HepG2 (cell line): ENCODE measurements around the gene SIVA1. TPM values are rescaled to one million over a fixed set of nuclear protein-coding genes. Genes with fewer than 3 reads are reported as not detected.

Experiments used
- CENPBD1 ChIP-seq: sonication (generic); formaldehyde crosslinking; IDR thresholded peaks from 2 replicates; pipeline ENCODE4 v1.8.0; 2022; ENCODE audit warnings: missing genetic modification reagents, low read depth, mild to moderate bottlenecking, borderline replicate concordance
- HHEX ChIP-seq: IDR thresholded peaks from 2 replicates; pipeline ENCODE4 v1.6.1; 2016; ENCODE audit warnings: control low read depth
- KLF16 ChIP-seq, 2 experiments: sonication (generic) in 1 of 2; formaldehyde crosslinking in 1 of 2; IDR thresholded peaks; 2 replicates each; pipeline versions ENCODE4 v1.6.1 to v1.8.0; 2016 to 2023; ENCODE audit warnings: missing genetic modification reagents in 2 of 2, missing compliant biosample characterization in 1 of 2
- MATR3 ChIP-seq: sonication (generic); formaldehyde crosslinking; IDR thresholded peaks from 2 replicates; pipeline ENCODE4 v1.4.0; 2020; ENCODE audit warnings: missing genetic modification reagents
- MBD4 ChIP-seq: IDR thresholded peaks from 2 replicates; pipeline ENCODE4 v1.6.1; 2012; ENCODE audit warnings: low read length, inconsistent platforms, borderline replicate concordance
- SALL1 ChIP-seq: sonication (generic); formaldehyde crosslinking; IDR thresholded peaks from 2 replicates; pipeline ENCODE4 v1.8.0; 2022; ENCODE audit warnings: mild to moderate bottlenecking, missing genetic modification reagents
- SKIL ChIP-seq: sonication (generic); formaldehyde crosslinking; IDR thresholded peaks from 2 replicates; pipeline ENCODE4 v1.8.0; 2022; ENCODE audit warnings: missing genetic modification reagents, mild to moderate bottlenecking, moderate library complexity, borderline replicate concordance
- SMYD3 ChIP-seq: sonication (generic); formaldehyde crosslinking; IDR thresholded peaks from 2 replicates; pipeline ENCODE4 v1.8.1; 2023; ENCODE audit warnings: mild to moderate bottlenecking, missing genetic modification reagents
- TCF7L2 ChIP-seq: IDR thresholded peaks from 2 replicates; pipeline ENCODE4 v1.6.1; 2011; ENCODE audit warnings: mild to moderate bottlenecking, low read depth, low read length, moderate library complexity
- YY1 ChIP-seq: IDR thresholded peaks from 2 replicates; pipeline ENCODE4 v1.6.1; 2011; ENCODE audit warnings: low read length, low read depth, moderate library complexity, mild to moderate bottlenecking; ENCODE audit not compliant: insufficient read depth, insufficient replicate concordance
- ZNF615 ChIP-seq: sonication (generic); formaldehyde crosslinking; IDR thresholded peaks from 2 replicates; pipeline ENCODE4 v1.5.0; 2020; ENCODE audit warnings: mild to moderate bottlenecking, missing genetic modification reagents, borderline replicate concordance
- ZNF674 ChIP-seq: sonication (generic); formaldehyde crosslinking; IDR thresholded peaks from 2 replicates; pipeline ENCODE4 v1.5.0; 2020; ENCODE audit warnings: low read depth, mild to moderate bottlenecking, missing genetic modification reagents
- ZZZ3 ChIP-seq: sonication (generic); formaldehyde crosslinking; IDR thresholded peaks from 2 replicates; pipeline ENCODE4 v1.4.0; 2020; ENCODE audit warnings: missing genetic modification reagents, mild to moderate bottlenecking, borderline replicate concordance
- polyA plus RNA-seq, 8 experiments: library from polyadenylated mRNA; depleted of rRNA in 3 of 8; stranded (reverse) in 7 of 8; unstranded in 1 of 8; fragments of >200 nt; fragmentation: Illumina TruSeq in 4 of 8; extraction: Trizol in 4 of 8; gene quantifications; 2 replicates each; pipeline versions ENCODE4 v1.2.1 to v1.2.3, GENCODE V29; 2011 to 2016; ENCODE audit warnings: low read depth in 4 of 8, missing spikeins in 1 of 8, mixed read lengths in 1 of 8; ENCODE audit not compliant: insufficient read depth in 1 of 8
- total RNA-seq, 5 experiments: library from RNA; depleted of rRNA; stranded (reverse); fragments of >200 nt; fragmentation: Illumina TruSeq; extraction: Trizol; gene quantifications; 2 replicates each; pipeline ENCODE4 v1.2.3, GENCODE V29; 2016; ENCODE audit warnings: low read depth in 1 of 5
- TF ChIP-seq, protein P1 (sequence below), 2 experiments: fragments of 450-650 bp in 1 of 2; sonication (generic) in 1 of 2; formaldehyde crosslinking in 1 of 2; IDR thresholded peaks; 2 replicates each; pipeline versions ENCODE4 v1.6.1 to v1.8.0; 2016 to 2022; ENCODE audit warnings: antibody characterized with exemption in 1 of 2, mild to moderate bottlenecking in 1 of 2, missing genetic modification reagents in 1 of 2
- TF ChIP-seq, protein P2 (sequence below): sonication (generic); formaldehyde crosslinking; IDR thresholded peaks from 2 replicates; pipeline ENCODE4 v1.4.0; 2020; ENCODE audit warnings: missing genetic modification reagents, borderline replicate concordance

Gene SIVA1
- total and polyA plus RNA-seq, 2 of the 13 experiments (the other 11 are each of a cell fraction or from before 2014, with no cell fraction given): 123 to 186 TPM

DNA sequence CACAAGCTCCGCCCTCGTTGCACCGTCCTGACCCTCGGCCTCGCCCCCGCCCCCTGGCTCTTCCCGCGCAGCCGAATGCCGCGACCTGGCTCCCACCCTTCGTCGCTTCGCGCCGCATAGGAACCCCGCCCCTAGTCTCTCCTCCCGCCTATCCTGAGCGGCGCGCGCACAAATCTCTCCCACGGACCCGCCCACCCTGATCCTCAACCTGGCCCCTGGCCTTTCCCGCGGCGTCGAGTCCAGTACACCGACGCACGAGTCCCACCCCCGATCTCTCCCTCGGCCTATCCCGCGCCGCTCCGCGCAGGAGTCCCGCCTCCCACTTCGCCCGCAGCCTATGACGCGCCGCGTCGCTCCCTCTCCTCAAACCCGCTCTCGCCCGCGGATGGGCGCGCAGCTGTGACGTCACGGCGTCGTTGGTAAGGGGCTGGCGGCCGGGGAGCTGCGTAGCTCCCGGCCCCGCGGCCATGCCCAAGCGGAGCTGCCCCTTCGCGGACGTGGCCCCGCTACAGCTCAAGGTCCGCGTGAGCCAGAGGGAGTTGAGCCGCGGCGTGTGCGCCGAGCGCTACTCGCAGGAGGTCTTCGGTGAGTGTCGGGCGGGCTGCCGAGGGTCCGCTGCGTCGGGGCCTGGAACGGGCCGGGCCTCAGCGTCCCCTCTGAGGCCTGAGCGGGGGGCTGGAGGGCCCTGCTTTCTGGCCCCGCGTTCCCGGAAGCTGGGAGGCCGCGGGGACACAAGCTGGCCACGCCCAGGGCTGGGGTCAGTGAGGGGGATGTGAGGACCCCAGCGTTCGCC, at the start of gene SIVA1 (continued):
- TF ChIP-seq, protein P1, sequence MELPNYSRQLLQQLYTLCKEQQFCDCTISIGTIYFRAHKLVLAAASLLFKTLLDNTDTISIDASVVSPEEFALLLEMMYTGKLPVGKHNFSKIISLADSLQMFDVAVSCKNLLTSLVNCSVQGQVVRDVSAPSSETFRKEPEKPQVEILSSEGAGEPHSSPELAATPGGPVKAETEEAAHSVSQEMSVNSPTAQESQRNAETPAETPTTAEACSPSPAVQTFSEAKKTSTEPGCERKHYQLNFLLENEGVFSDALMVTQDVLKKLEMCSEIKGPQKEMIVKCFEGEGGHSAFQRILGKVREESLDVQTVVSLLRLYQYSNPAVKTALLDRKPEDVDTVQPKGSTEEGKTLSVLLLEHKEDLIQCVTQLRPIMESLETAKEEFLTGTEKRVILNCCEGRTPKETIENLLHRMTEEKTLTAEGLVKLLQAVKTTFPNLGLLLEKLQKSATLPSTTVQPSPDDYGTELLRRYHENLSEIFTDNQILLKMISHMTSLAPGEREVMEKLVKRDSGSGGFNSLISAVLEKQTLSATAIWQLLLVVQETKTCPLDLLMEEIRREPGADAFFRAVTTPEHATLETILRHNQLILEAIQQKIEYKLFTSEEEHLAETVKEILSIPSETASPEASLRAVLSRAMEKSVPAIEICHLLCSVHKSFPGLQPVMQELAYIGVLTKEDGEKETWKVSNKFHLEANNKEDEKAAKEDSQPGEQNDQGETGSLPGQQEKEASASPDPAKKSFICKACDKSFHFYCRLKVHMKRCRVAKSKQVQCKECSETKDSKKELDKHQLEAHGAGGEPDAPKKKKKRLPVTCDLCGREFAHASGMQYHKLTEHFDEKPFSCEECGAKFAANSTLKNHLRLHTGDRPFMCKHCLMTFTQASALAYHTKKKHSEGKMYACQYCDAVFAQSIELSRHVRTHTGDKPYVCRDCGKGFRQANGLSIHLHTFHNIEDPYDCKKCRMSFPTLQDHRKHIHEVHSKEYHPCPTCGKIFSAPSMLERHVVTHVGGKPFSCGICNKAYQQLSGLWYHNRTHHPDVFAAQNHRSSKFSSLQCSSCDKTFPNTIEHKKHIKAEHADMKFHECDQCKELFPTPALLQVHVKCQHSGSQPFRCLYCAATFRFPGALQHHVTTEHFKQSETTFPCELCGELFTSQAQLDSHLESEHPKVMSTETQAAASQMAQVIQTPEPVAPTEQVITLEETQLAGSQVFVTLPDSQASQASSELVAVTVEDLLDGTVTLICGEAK (IDR thresholded peaks at IDR 0.05): no peak
- TF ChIP-seq, protein P1 (CRISPR knock-in tag; IDR thresholded peaks at IDR 0.05): no peak
- TF ChIP-seq YY1 (peak; percentile 86), ZNF674 (CRISPR knock-in tag) (no peak), MATR3 (CRISPR knock-in tag) (no peak), SALL1 (CRISPR knock-in tag) (peak; percentile 63), ZNF615 (CRISPR knock-in tag) (no peak; the same call in 1 of the 2 replicates), MBD4 (no peak), ZZZ3 (peak; percentile 69), TCF7L2 (no peak), HHEX (CRISPR knock-in tag) (no peak), SKIL (CRISPR knock-in tag) (peak; percentile 82), SMYD3 (CRISPR knock-in tag) (peak; percentile 75; the same call in 1 of the 2 replicates), CENPBD1 (CRISPR knock-in tag) (no peak), KLF16 (CRISPR knock-in tag; IDR thresholded peaks at IDR 0.05) (peak in 1 of 2 experiments; percentile 40; a peak in 2 of 4 replicates)
- TF ChIP-seq, protein P2, sequence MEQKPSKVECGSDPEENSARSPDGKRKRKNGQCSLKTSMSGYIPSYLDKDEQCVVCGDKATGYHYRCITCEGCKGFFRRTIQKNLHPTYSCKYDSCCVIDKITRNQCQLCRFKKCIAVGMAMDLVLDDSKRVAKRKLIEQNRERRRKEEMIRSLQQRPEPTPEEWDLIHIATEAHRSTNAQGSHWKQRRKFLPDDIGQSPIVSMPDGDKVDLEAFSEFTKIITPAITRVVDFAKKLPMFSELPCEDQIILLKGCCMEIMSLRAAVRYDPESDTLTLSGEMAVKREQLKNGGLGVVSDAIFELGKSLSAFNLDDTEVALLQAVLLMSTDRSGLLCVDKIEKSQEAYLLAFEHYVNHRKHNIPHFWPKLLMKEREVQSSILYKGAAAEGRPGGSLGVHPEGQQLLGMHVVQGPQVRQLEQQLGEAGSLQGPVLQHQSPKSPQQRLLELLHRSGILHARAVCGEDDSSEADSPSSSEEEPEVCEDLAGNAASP (CRISPR knock-in tag): 0 out of 2 replicates have a peak, but pooled peaks have one; percentile 43
